ENCODE results near the gene KBTBD2.
"Not testable (repeated sequence)": the region's sequence is repeated elsewhere in the genome, so short reads cannot be mapped to it uniquely, and the experiment has no call there.

KBTBD2 gene

GRCh38 chr7:32891043-32891799, at the start of gene KBTBD2:
TSS of gene KBTBD2 (minus strand) at chr7:32891760. CDS start at chr7:32879604, 12,156 bp downstream.
- DNase-seq: peak; percentile 80

DNA sequence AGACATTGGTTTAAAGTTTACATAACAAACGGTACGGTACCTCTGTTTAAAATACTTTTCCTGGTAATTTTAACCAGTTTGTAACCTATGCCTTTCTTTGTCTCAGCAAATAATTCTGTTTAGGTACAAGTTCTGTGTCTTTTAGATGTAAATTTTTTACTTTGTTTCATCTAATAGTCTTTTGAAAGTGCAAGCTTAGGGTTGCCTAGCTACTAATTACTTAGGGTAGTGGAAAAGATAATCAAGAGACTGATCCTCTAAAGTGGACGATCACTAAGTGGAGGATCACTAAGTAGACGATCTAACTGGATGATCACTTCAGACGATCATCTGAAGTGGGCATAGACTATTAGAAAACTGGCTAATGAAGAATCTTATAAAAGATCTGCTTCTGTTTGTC, 49.6 kb upstream of the KBTBD2 start:
- DNase-seq: no peak

GRCh38 chr7:32937344-32938174, 46.0 kb upstream of the KBTBD2 start:
- no peak for DNase-seq

- no peak for DNase-seq
Observed at GRCh38 chr7:32936689-32937088, 45.1 kb upstream of the KBTBD2 start.

DNA sequence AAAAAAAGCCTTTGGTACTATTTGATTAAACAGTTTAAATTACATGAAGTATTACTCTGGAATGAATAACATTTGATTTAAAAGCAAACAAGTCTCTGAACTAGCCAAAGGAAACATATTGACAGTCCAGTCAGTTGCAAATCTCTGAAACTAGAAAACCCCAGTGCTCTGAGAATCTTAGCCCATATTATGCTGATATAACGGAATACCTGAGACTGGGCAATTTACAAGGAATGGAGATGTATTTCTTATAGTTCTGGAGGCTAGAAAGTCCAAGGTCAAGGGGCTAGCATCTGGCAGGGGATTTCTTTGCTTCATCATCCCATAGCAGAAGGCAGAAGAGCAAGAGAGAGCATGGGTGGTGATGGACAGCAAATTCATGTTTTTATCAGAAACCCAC, 44.0 kb upstream of the KBTBD2 start:
- DNase-seq: no peak

DNA sequence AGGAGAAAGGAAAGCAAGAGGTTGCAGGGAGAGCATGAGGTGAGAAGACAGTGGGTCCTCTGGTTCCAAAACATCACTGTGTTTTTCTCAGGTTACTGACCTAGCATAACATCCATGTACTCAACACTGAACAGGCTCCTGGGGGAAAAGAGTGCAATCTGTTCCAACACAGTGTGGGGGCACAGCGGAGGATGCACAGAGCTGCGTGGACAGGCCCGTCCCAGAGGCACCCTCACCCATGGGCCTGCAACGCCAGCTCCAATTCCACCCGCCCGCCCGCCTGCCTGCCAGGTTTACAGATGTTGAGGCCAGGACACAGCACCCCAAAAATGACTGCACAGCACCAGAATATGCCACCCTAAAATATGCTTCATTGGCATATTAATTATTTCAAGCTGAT, 38.8 kb upstream of the KBTBD2 start:
- no peak for DNase-seq

DNA sequence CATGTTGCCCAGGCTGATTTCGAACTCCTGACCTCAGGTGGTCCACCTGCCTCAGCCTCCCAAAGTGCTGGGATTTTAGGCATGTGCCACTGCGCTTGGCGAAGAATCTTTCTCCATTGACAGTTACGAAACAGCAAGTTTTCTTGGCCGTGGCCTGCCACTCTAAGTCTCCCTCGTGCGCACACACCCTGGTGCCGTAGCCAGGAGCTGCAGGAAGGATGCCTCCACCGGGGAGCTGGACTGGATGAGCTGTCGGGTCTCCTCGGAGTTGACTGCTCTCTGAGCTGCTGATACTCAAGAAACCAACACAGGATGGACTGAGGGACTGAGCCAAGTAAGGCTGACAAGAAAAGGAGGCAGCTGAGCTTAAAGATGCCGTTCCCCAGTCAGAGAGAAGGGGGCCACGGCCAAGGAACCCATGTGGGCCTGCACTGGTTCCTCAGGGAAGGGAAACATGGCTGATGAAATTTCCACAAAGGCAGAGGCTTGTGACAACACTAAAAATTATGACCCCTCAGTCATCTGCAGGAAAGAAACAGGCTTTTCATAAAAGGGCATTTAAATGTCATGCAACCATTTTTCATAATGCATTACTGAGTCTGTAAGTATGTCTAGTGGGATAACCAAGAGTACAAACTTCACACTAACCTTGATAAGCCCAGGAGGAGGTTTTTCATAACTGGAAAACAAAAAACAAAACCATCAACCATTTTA, 38.0 kb upstream of the KBTBD2 start:
- no peak for DNase-seq

GRCh38 chr7:32928785-32929298, 37.3 kb upstream of the KBTBD2 start:
- DNase-seq: no peak

- peak; percentile 42 for DNase-seq
Observed at GRCh38 chr7:32921896-32922295, 30.3 kb upstream of the KBTBD2 start.

DNA sequence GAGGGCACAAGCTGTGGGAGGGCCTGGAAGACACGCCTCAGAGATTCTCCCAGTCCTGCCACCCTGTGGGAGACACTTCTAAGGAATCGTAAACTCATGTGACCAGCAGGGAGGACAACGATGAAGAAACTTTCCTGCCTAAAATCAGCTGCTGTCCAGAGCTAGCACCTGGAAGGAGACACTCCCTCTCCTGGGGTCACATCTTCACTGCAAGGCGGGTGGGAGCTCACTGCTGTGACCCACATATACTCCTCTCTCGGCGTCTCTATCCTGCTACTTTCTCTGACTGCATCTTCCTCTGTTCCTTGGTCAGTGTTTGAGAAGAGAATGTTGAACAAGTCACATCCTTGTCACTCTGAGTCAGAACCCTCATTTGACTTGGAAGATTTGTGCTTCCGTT, 25.4 kb upstream of the KBTBD2 start:
- DNase-seq: not testable (repeated sequence)

GRCh38 chr7:32916006-32916405, 24.4 kb upstream of the KBTBD2 start:
- DNase-seq: no peak

GRCh38 chr7:32915041-32915536, 23.5 kb upstream of the KBTBD2 start:
- DNase-seq: no peak

DNA sequence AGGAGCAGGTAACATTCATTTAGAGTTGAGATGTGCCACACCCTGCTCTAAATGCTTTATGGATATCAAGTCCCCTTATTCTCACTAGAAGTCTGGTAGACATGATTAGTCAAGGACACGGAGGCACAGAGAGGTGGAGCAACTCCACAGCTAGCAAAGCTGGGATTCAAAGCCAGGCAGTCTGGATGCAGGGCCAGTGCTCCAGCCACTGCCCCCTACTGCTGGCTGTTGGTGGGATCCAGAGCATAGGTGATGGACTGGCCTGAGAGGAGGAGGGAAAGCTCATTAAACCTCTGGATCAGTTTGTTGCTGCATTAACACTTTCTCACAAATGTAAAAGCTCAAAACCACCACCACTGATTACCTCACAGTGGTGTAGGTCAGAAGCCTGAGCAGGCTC, 22.6 kb upstream of the KBTBD2 start:
- no peak for DNase-seq

GRCh38 chr7:32910195-32910594, 18.6 kb upstream of the KBTBD2 start:
- no peak for DNase-seq

- DNase-seq: peak; percentile 84
Observed at GRCh38 chr7:32905175-32905662, 13.7 kb upstream of the KBTBD2 start.

- DNase-seq: no peak
Observed at GRCh38 chr7:32901629-32902028, 10.1 kb upstream of the KBTBD2 start.

DNA sequence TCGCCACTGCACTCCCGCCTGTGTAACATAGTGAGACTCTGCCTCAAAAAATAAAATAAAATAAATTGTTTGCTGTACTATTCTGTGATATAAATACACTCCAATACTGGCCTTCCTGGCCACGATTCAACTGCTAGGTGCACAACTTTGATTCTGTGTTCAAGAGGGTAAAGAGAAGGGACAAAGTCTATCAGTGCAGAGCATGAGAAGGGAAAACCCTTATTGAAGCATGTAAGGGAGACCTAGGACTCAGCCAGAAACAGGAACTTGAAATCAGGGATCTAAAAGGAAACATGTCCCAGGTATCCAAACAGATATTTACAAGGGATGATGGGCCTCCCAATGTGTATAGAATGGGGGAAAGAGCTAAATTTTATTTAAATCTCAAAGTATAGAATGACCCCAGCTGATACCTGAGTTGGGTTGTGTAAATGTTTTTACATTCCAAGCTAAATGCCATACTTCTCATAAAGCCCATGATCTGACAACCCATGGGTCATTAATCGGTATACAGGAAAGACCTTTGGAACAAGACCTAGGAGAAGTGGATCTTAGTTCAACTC, 9.0 kb upstream of the KBTBD2 start:
- no peak for DNase-seq

DNA sequence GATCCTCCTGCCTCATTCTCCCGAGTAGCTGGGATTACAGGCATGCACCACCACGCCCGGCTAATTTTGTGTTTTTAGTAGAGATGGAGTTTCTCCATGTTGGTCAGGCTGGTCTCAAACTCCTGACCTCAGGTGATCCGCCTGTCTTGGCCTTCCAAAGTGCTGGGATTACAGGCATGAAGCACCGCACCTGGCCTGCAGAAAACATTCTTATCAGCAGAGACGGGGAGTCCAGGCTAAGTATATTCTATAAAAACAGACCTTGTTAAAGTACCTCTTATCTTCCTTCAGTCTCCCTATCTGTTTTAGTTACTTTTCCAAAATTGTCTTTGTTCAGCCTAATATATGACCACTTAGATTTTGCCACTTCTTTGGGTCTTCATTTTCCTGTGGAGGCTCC, 5.8 kb upstream of the KBTBD2 start:
- DNase-seq: not testable (repeated sequence)

GRCh38 chr7:32896564-32897347, 5.2 kb upstream of the KBTBD2 start:
- no peak for DNase-seq

GRCh38 chr7:32894171-32894570, 2.6 kb upstream of the KBTBD2 start:
- no peak for DNase-seq

DNA sequence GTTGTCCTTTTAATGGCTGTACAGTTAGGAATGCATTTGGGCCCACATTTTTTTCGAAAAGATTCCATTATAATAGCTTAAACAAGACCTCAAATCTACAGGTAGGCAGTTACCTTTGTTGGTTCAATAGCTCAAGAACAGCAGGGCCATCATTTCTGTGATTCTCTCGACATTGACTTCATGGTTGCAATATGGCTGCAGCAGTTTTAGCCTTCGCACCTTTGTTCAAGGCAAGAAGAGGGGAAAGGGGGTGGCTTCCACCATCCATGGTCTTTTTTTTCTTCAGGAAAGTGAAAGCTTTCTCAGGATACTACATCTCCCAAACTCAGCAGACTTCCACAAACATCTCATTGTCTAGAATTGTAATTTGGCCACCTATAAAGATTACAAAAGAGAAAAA, 2.2 kb upstream of the KBTBD2 start:
- no peak for DNase-seq

DNA sequence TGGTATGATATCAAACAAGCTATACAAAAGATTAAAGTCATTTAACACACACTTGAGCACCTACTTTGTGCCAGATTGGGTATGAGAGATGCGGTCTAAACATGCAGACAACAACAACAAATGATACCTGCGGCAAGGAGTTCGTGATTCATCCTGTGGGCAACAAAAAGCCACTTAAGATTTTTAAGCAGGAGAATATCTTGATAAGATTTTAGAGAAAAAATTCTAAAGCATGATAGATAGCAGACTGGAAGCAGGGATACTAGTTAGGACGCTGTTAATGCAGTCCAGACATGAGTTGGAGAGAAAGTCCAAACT, 1.6 kb upstream of the KBTBD2 start:
- no peak for DNase-seq

Data from inflammatory macrophage treated with lipopolysaccharide for 4 hours (primary cell).